ENCODE data around the gene DLG2. TPM values are rescaled to one million over a fixed set of nuclear protein-coding genes. Genes with fewer than 3 reads are reported as not detected.

Gene DLG2
- total and polyA plus RNA-seq, 9 of the 15 experiments (the other 6 are each of a cell fraction or from before 2014, with no cell fraction given) = 0.52 to 1.6 (median 0.95) TPM

GRCh38 chr11:84909740-84910139 is 717.4 kb downstream of the DLG2 start:
- no peak for ATAC-seq
- Histone ChIP-seq H4K20me1 (replicated peaks; ENCODE audit: control insufficient read depth, insufficient read depth, low read length) (no peaks in the 10 kb centered on the region), H3K27me3 (ENCODE audit: control insufficient read depth in 2 of 2, insufficient read depth in 2 of 2, low read length in 2 of 2) (no peaks in the 10 kb centered on the region), H2AFZ (ENCODE audit: low read depth, low read length) (no peak overlapping the region), H3K4me3 (no peak overlapping the region), H3K9me3 (replicated peaks; ENCODE audit: control insufficient read depth, insufficient read depth, low read depth, low read length) (no peaks in the 10 kb centered on the region), H3K27ac (ENCODE audit: extremely low read depth, low read depth, low read length) (no peak overlapping the region), H3K79me2 (ENCODE audit: control insufficient read depth, insufficient read depth, low read length) (no peaks in the 10 kb centered on the region), H3K36me3 (ENCODE audit: control insufficient read depth, insufficient read depth, low read length) (no peaks in the 10 kb centered on the region), H3K4me1 (replicated peaks in 1 of 2; ENCODE audit: control insufficient read depth in 2 of 2, insufficient read depth in 2 of 2, low read length in 2 of 2) (no peaks in the 10 kb centered on the region), H3K4me2 (ENCODE audit: insufficient read depth, low read length) (no peak overlapping the region), H3K9ac (ENCODE audit: insufficient read depth in 1 of 2, low read depth in 2 of 2, low read length in 2 of 2) (no peak overlapping the region), H3K9me1 (ENCODE audit: control insufficient read depth, insufficient read depth, low read length) (no peaks in the 10 kb centered on the region)
- DNase-seq (ENCODE audit: extremely low read depth in 1 of 4, low spot score in 3 of 4) = no peak
- no TSS peak for BruUV-seq (replicated peaks)
- TF ChIP-seq HMG20A (CRISPR knock-in tag; conservative IDR thresholded peaks at IDR 0.05) (no peak), HDAC8 (tag; IDR thresholded peaks at IDR 0.05) (no peak), RAD21 (CRISPR knock-in tag; conservative IDR thresholded peaks at IDR 0.05 in 1 of 2, IDR thresholded peaks at IDR 0.05 in 1 of 2) (no peak), RBBP5 (IDR thresholded peaks at IDR 0.05; ENCODE audit: borderline replicate concordance, insufficient read depth, low read length, poor library complexity, severe bottlenecking) (no peak), KLF10 (CRISPR knock-in tag; IDR thresholded peaks at IDR 0.05) (no peak)
- TF ChIP-seq, protein P1, sequence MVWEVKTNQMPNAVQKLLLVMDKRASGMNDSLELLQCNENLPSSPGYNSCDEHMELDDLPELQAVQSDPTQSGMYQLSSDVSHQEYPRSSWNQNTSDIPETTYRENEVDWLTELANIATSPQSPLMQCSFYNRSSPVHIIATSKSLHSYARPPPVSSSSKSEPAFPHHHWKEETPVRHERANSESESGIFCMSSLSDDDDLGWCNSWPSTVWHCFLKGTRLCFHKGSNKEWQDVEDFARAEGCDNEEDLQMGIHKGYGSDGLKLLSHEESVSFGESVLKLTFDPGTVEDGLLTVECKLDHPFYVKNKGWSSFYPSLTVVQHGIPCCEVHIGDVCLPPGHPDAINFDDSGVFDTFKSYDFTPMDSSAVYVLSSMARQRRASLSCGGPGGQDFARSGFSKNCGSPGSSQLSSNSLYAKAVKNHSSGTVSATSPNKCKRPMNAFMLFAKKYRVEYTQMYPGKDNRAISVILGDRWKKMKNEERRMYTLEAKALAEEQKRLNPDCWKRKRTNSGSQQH (CRISPR knock-in tag; IDR thresholded peaks at IDR 0.05) = no peak
- TF ChIP-seq, protein P2, sequence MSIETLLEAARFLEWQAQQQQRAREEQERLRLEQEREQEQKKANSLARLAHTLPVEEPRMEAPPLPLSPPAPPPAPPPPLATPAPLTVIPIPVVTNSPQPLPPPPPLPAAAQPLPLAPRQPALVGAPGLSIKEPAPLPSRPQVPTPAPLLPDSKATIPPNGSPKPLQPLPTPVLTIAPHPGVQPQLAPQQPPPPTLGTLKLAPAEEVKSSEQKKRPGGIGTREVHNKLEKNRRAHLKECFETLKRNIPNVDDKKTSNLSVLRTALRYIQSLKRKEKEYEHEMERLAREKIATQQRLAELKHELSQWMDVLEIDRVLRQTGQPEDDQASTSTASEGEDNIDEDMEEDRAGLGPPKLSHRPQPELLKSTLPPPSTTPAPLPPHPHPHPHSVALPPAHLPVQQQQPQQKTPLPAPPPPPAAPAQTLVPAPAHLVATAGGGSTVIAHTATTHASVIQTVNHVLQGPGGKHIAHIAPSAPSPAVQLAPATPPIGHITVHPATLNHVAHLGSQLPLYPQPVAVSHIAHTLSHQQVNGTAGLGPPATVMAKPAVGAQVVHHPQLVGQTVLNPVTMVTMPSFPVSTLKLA (conservative IDR thresholded peaks at IDR 0.05) = no peak
- intact Hi-C loops (cut with micrococcal nuclease) (no loop called here), in situ Hi-C loops (cut with MboI) (no loop called here)
- ChIA-PET CTCF (ENCODE audit: low intra/inter-chr PET ratio) (no interaction called here), POLR2A (no interaction called here)
- WGBS (ENCODE audit: insufficient coverage, low coverage, missing lambda C conversion rate) = 0% methylated on average over 2 of the region's 2 CpGs
- FAIRE-seq = no peak

Measured in K562 (cell line).